Esophagus squamous epithelium (tissue), 4 donors: ENCODE measurements around the gene RNU4-1.

Source experiments
- POLR2A ChIP-seq, 4 donors: fragments of 450-650 bp; IDR thresholded peaks; one replicate each; pipeline ENCODE4 v1.6.1; 2017; ENCODE audit warnings: antibody characterized with exemption in 4 of 4, mild to moderate bottlenecking in 4 of 4, moderate library complexity in 3 of 4
- TF ChIP-seq, protein P1 (sequence below), 6 experiments: fragments of 450-650 bp in 4 of 6; fragments of 200-600 bp in 2 of 6; sonication (generic) in 2 of 6; IDR thresholded peaks; one replicate each; pipeline ENCODE4 v1.5.1; 2016 to 2019; ENCODE audit warnings: antibody characterized with exemption in 6 of 6, mild to moderate bottlenecking in 4 of 6, moderate library complexity in 4 of 6

DNA sequence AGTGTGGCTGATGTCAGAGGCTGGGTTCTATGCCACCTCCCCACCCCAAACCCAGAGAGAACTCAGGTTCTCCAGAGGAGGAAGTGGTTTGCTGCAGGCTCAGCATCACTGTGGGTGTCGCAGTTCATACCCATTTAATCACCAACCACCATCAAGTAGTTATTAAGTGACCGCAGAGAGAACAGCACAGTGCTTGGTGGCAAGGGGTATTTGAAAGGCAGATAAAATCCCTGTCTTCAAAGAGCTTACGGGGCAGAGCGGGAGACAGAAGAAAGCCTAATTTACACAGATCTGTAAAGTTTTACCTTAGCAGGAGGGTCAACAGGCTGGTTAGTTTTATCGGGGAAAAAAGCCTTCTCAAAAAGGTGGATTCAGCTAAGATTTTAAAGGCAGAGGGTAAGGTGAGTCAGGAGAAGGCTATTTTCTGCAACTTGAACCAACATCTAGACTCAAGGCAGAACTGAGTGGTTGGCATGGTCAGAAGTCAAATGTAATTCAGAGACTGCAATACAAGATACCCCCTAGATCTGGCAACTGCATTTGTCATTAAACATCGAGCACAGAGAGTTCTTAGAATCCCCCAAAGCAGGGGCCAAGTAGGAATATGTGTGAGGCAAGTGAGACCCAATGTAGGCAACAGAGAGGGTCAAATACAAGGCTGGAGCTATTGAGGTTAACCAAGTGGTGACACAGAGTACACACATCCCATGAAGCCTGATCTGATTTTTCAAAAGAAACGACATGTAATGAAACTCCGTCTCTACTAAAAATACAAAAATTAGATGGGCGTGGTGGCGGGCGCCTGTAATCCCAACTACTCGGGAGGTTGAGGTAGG lies 40.7 kb downstream of the RNU4-1 start:
- TF ChIP-seq, protein P1, sequence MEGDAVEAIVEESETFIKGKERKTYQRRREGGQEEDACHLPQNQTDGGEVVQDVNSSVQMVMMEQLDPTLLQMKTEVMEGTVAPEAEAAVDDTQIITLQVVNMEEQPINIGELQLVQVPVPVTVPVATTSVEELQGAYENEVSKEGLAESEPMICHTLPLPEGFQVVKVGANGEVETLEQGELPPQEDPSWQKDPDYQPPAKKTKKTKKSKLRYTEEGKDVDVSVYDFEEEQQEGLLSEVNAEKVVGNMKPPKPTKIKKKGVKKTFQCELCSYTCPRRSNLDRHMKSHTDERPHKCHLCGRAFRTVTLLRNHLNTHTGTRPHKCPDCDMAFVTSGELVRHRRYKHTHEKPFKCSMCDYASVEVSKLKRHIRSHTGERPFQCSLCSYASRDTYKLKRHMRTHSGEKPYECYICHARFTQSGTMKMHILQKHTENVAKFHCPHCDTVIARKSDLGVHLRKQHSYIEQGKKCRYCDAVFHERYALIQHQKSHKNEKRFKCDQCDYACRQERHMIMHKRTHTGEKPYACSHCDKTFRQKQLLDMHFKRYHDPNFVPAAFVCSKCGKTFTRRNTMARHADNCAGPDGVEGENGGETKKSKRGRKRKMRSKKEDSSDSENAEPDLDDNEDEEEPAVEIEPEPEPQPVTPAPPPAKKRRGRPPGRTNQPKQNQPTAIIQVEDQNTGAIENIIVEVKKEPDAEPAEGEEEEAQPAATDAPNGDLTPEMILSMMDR (IDR thresholded peaks at IDR 0.05): no peak
- no peak for TF ChIP-seq POLR2A (IDR thresholded peaks at IDR 0.05)
